NCI-H1092 treated with DMSO at 0.1 percent for 48 hours (cell line): ENCODE measurements around the gene BACE2.
"Not testable (repeated sequence)": the region's sequence is repeated elsewhere in the genome, so short reads cannot be mapped to it uniquely, and the experiment has no call there.

Experiments
- DNase-seq: peaks from one replicate; lab custom pipeline; 2025; lab: John Stamatoyannopoulos, UW

BACE2 gene

GRCh38 chr21:41185802-41186201, 17.8 kb downstream of the BACE2 start:
- no peak for DNase-seq

GRCh38 chr21:41186755-41187536, 19.0 kb downstream of the BACE2 start:
- no peak for DNase-seq

GRCh38 chr21:41187537-41188025, 19.6 kb downstream of the BACE2 start:
- no peak for DNase-seq

- no peak for DNase-seq
These were observed 20.7 kb downstream of the BACE2 start for GRCh38 chr21:41188486-41189149.

GRCh38 chr21:41189150-41189745, 21.3 kb downstream of the BACE2 start:
- no peak for DNase-seq

- not testable (repeated sequence) for DNase-seq
These were observed 24.6 kb downstream of the BACE2 start for GRCh38 chr21:41192552-41192951.

- no peak for DNase-seq
These were observed 27.4 kb downstream of the BACE2 start for GRCh38 chr21:41195311-41195710.

GRCh38 chr21:41196993-41197392, 29.0 kb downstream of the BACE2 start:
- no peak for DNase-seq

GRCh38 chr21:41197582-41197981, 29.6 kb downstream of the BACE2 start:
- no peak for DNase-seq

GRCh38 chr21:41198647-41199046, 30.7 kb downstream of the BACE2 start:
- not testable (repeated sequence) for DNase-seq

GRCh38 chr21:41199123-41199522, 31.2 kb downstream of the BACE2 start:
- no peak for DNase-seq

- DNase-seq: no peak
These were observed 31.6 kb downstream of the BACE2 start for GRCh38 chr21:41199588-41199987.

GRCh38 chr21:41201385-41201784, 33.4 kb downstream of the BACE2 start:
- no peak for DNase-seq

- DNase-seq: no peak
These were observed 36.8 kb downstream of the BACE2 start for GRCh38 chr21:41204736-41205135.

- peak; percentile 21 for DNase-seq
These were observed 39.7 kb downstream of the BACE2 start for GRCh38 chr21:41207401-41208375.

GRCh38 chr21:41208376-41208763, 40.4 kb downstream of the BACE2 start:
- DNase-seq: no peak

- DNase-seq: no peak
These were observed 41.2 kb downstream of the BACE2 start for GRCh38 chr21:41209016-41209619.

GRCh38 chr21:41210426-41211059, 42.6 kb downstream of the BACE2 start:
- DNase-seq: no peak

- peak; percentile 11 for DNase-seq
These were observed 43.3 kb downstream of the BACE2 start for GRCh38 chr21:41211060-41211805.

GRCh38 chr21:41213021-41213420, 45.1 kb downstream of the BACE2 start:
- DNase-seq: no peak
